ENCODE data around the gene TOP1. TPM values are rescaled to one million over a fixed set of nuclear protein-coding genes. Genes with fewer than 3 reads are reported as not detected.

The TOP1 gene
- total RNA-seq, 1 donor from 2014 or later = 72.7 TPM

DNA sequence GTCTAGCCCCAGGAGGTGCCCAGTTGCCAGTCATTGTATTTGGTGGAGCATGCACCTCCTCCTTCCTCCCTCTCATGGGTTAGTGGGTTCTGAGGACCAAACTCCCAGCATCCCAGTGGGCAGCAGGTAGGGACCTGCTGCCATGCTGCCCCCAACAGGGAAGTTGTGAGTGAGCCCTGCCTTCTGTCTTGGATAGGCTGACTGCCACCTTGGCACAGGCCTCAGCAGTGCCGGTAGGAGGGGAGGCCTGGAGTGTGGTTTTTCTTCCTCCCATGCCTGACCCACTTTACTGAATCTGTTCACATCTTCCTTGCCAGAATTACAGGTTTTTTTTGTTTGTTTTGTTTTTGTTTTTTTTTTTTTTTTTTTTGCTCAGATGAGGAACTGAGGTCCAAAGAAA, 133.3 kb downstream of the TOP1 start:
- Mint-ChIP-seq H3K4me1 (ENCODE audit: unreplicated experiment) (peaks cover 13% of the 10 kb centered on the region), H3K27me3 (ENCODE audit: unreplicated experiment) (peaks cover 28% of the 10 kb centered on the region), H3K27ac (ENCODE audit: unreplicated experiment) (no peak overlapping the region), H3K4me3 (ENCODE audit: unreplicated experiment) (no peak overlapping the region), H3K9me3 (ENCODE audit: unreplicated experiment) (no peaks in the 10 kb centered on the region), H3K36me3 (ENCODE audit: low read depth, unreplicated experiment) (peaks cover 71% of the 10 kb centered on the region)
- no peak for DNase-seq (ENCODE audit: low spot score)
- no peak for TF ChIP-seq CTCF (IDR thresholded peaks at IDR 0.05; ENCODE audit: unreplicated experiment)

GRCh38 chr20:41162396-41162795, 133.8 kb downstream of the TOP1 start:
- Mint-ChIP-seq H3K36me3 (ENCODE audit: low read depth, unreplicated experiment) (peaks cover 71% of the 10 kb centered on the region), H3K9me3 (ENCODE audit: unreplicated experiment) (no peaks in the 10 kb centered on the region), H3K4me3 (ENCODE audit: unreplicated experiment) (no peak overlapping the region), H3K4me1 (ENCODE audit: unreplicated experiment) (peaks cover 12% of the 10 kb centered on the region), H3K27ac (ENCODE audit: unreplicated experiment) (no peak overlapping the region), H3K27me3 (ENCODE audit: unreplicated experiment) (peaks cover 31% of the 10 kb centered on the region)
- no peak for DNase-seq (ENCODE audit: low spot score)
- TF ChIP-seq CTCF (IDR thresholded peaks at IDR 0.05; ENCODE audit: unreplicated experiment) = no peak

- Mint-ChIP-seq H3K4me3 (ENCODE audit: unreplicated experiment) (peak overlapping the region; percentile 81), H3K9me3 (ENCODE audit: unreplicated experiment) (no peaks in the 10 kb centered on the region), H3K4me1 (ENCODE audit: unreplicated experiment) (peaks cover 4% of the 10 kb centered on the region), H3K36me3 (ENCODE audit: low read depth, unreplicated experiment) (peaks cover 67% of the 10 kb centered on the region), H3K27me3 (ENCODE audit: unreplicated experiment) (peaks cover 25% of the 10 kb centered on the region), H3K27ac (ENCODE audit: unreplicated experiment) (peak overlapping the region; percentile 72)
- no peak for TF ChIP-seq CTCF (IDR thresholded peaks at IDR 0.05; ENCODE audit: unreplicated experiment)
- no peak for DNase-seq (ENCODE audit: low spot score)
These were observed 135.2 kb downstream of the TOP1 start for GRCh38 chr20:41163821-41164220.

DNA sequence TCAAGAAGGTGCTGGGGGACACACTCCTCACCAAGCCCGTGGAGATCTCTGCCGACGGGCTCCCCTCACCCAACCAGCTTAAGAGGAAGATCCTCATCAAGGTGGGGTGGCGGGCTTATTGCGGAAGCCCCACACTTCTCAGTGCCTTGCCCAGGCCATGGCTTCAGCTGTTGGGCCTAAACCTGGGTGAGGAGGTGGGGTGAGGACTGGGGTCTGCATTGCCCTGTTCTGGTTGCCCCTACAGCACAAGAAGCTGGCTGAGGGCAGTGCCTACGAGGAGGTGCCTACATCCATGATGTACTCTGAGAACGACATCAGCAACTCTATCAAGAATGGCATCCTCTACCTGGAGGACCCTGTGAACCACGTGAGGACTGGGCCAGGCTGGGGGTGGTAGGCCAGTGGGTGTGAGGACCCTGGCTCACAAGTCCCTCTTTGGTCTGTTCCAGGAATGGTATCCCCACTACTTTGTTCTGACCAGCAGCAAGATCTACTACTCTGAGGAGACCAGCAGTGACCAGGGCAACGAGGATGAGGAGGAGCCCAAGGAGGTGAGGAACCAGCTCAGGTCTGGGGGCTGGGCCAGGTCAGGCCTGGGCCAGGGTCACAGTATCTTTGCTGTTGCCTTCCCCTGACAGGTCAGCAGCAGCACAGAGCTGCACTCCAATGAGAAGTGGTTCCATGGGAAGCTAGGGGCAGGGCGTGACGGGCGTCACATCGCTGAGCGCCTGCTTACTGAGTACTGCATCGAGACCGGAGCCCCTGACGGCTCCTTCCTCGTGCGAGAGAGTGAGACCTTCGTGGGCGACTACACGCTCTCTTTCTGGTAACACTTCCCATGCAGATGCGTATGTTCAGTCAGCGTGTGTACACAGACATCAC, 136.6 kb downstream of the TOP1 start:
- Mint-ChIP-seq H3K9me3 (ENCODE audit: unreplicated experiment) (no peaks in the 10 kb centered on the region), H3K27me3 (ENCODE audit: unreplicated experiment) (peaks cover 27% of the 10 kb centered on the region), H3K27ac (ENCODE audit: unreplicated experiment) (no peak overlapping the region), H3K4me1 (ENCODE audit: unreplicated experiment) (peaks cover 5% of the 10 kb centered on the region), H3K36me3 (ENCODE audit: low read depth, unreplicated experiment) (peaks cover 65% of the 10 kb centered on the region), H3K4me3 (ENCODE audit: unreplicated experiment) (peak overlapping the region; percentile 76)
- no peak for DNase-seq (ENCODE audit: low spot score)
- TF ChIP-seq CTCF (IDR thresholded peaks at IDR 0.05; ENCODE audit: unreplicated experiment) = no peak
